GM23338 (cell line): Measurements from ENCODE around the gene CD6. TPM values are rescaled to one million over a fixed set of nuclear protein-coding genes. Genes with fewer than 3 reads are reported as not detected.

Experiments used
- ATAC-seq: fragments of 200-7000 bp; cut with Tn5 transposase; 3 replicates; pipeline ENCODE4 v1.9.1; 2020
- DNase-seq: peaks from one replicate; pipeline ENCODE4 v3.0.0-alpha.2; 2015; ENCODE audit warnings: low spot score
- H2AFZ ChIP-seq: fragments of 200-600 bp; sonication (generic); 2 replicates; pipeline ENCODE4 v1.8.0; 2016; ENCODE audit warnings: antibody characterized with exemption, mild to moderate bottlenecking, moderate library complexity
- H3F3A ChIP-seq: fragments of 200-600 bp; sonication (generic); replicated peaks from 2 replicates; pipeline ENCODE4 v1.8.0; 2017; ENCODE audit warnings: antibody characterized with exemption, mixed run types, low read depth
- H3K27ac ChIP-seq: fragments of 200-600 bp; sonication (generic); 2 replicates; pipeline ENCODE4 v1.6.1; 2016; ENCODE audit warnings: low read depth
- H3K27me3 ChIP-seq: fragments of 200-600 bp; sonication (generic); 2 replicates; pipeline ENCODE4 v1.8.0; 2016; ENCODE audit warnings: mild to moderate bottlenecking, mixed run types, moderate library complexity; ENCODE audit not compliant: insufficient read depth
- H3K36me3 ChIP-seq: fragments of 200-600 bp; sonication (generic); 2 replicates; pipeline ENCODE4 v1.8.0; 2016; ENCODE audit warnings: mild to moderate bottlenecking; ENCODE audit not compliant: insufficient read depth
- H3K4me1 ChIP-seq: fragments of 200-600 bp; sonication (generic); 2 replicates; pipeline ENCODE4 v1.8.0; 2016; ENCODE audit warnings: mild to moderate bottlenecking, moderate library complexity; ENCODE audit not compliant: insufficient read depth
- H3K4me2 ChIP-seq: fragments of 200-600 bp; sonication (generic); 2 replicates; pipeline ENCODE4 v1.7.1; 2017; ENCODE audit warnings: mixed run types
- H3K4me3 ChIP-seq: fragments of 200-600 bp; sonication (generic); 2 replicates; pipeline ENCODE4 v1.6.1; 2016; ENCODE audit warnings: mixed run types
- H3K79me2 ChIP-seq: fragments of 200-600 bp; sonication (generic); replicated peaks from 2 replicates; pipeline ENCODE4 v1.8.0; 2017; ENCODE audit warnings: mild to moderate bottlenecking; ENCODE audit not compliant: insufficient read depth
- H3K9me2 ChIP-seq: fragments of 200-600 bp; sonication (generic); 2 replicates; pipeline ENCODE4 v1.8.0; 2017; ENCODE audit not compliant: insufficient read depth
- H4K20me1 ChIP-seq: fragments of 200-600 bp; sonication (generic); replicated peaks from 2 replicates; pipeline ENCODE4 v1.8.0; 2017; ENCODE audit warnings: mild to moderate bottlenecking; ENCODE audit not compliant: insufficient read depth
- H3K27ac Mint-ChIP-seq: 2 replicates; pipeline ENCODE4 v1.8.0; 2020; ENCODE audit warnings: inconsistent platforms, mild to moderate bottlenecking, moderate library complexity, mixed read lengths
- H3K27me3 Mint-ChIP-seq: 3 replicates; pipeline ENCODE4 v1.8.0; 2022; ENCODE audit warnings: low read depth, mild to moderate bottlenecking, moderate library complexity, mixed read lengths, inconsistent platforms; ENCODE audit not compliant: insufficient read depth, poor library complexity
- H3K36me3 Mint-ChIP-seq: 3 replicates; pipeline ENCODE4 v1.8.0; 2021; ENCODE audit warnings: low read depth, mild to moderate bottlenecking, inconsistent platforms, moderate library complexity, mixed read lengths
- H3K4me1 Mint-ChIP-seq: 3 replicates; pipeline ENCODE4 v1.8.0; 2020; ENCODE audit warnings: mild to moderate bottlenecking, inconsistent platforms, mixed read lengths
- H3K4me3 Mint-ChIP-seq: 3 replicates; pipeline ENCODE4 v1.8.0; 2021; ENCODE audit warnings: moderate library complexity, mild to moderate bottlenecking, inconsistent platforms, mixed read lengths
- H3K9me3 Mint-ChIP-seq: 3 replicates; pipeline ENCODE4 v1.8.0; 2020; ENCODE audit warnings: moderate library complexity, mild to moderate bottlenecking, inconsistent platforms, mixed read lengths
- CREB1 ChIP-seq: fragments of 250-450 bp; sonication (Bioruptor Pico); IDR thresholded peaks from 2 replicates; pipeline ENCODE4 v1.5.0; 2020; ENCODE audit warnings: low read depth, mild to moderate bottlenecking, moderate library complexity
- CTCF ChIP-seq, 2 experiments: fragments of 200-600 bp in 1 of 2; sonication (generic) in 1 of 2; conservative IDR thresholded peaks; 2 replicates each; pipeline versions ENCODE4 v1.5.1 to v1.6.1; 2016 to 2017; ENCODE audit warnings: antibody characterized with exemption in 2 of 2, low read depth in 2 of 2, mild to moderate bottlenecking in 2 of 2, moderate library complexity in 1 of 2
- ETS1 ChIP-seq: IDR thresholded peaks from 2 replicates; pipeline ENCODE4 v1.6.1; 2016; ENCODE audit warnings: antibody characterized with exemption
- EZH2 ChIP-seq: fragments of 200-600 bp; sonication (generic); IDR thresholded peaks from one replicate; pipeline ENCODE4 v1.8.0; 2017; ENCODE audit warnings: antibody characterized with exemption, mild to moderate bottlenecking, low read depth; ENCODE audit not compliant: unreplicated experiment
- EZH2phosphoT487 ChIP-seq: fragments of 200-600 bp; sonication (generic); IDR thresholded peaks from one replicate; pipeline ENCODE4 v1.8.1; 2018; ENCODE audit warnings: antibody characterized with exemption; ENCODE audit not compliant: unreplicated experiment
- JUNB ChIP-seq: IDR thresholded peaks from one replicate; pipeline ENCODE4 v1.6.1; 2016; ENCODE audit warnings: antibody characterized with exemption; ENCODE audit not compliant: unreplicated experiment
- NANOG ChIP-seq: IDR thresholded peaks from 2 replicates; pipeline ENCODE4 v1.6.1; 2016; ENCODE audit warnings: antibody characterized with exemption, borderline replicate concordance
- POLR2AphosphoS5 ChIP-seq: IDR thresholded peaks from 2 replicates; pipeline ENCODE4 v1.6.1; 2016; ENCODE audit warnings: antibody characterized with exemption, low read depth
- REST ChIP-seq: IDR thresholded peaks from one replicate; pipeline ENCODE4 v1.6.1; 2018; ENCODE audit warnings: antibody characterized with exemption; ENCODE audit not compliant: unreplicated experiment
- STAT1 ChIP-seq: IDR thresholded peaks from one replicate; pipeline ENCODE4 v1.6.1; 2016; ENCODE audit warnings: antibody characterized with exemption; ENCODE audit not compliant: unreplicated experiment
- ZNF114 ChIP-seq: fragments of 250-450 bp; sonication (Bioruptor Pico); IDR thresholded peaks from 2 replicates; pipeline ENCODE4 v1.5.0; 2020; ENCODE audit warnings: mild to moderate bottlenecking, moderate library complexity
- ZNF331 ChIP-seq: fragments of 250-450 bp; sonication (Bioruptor Pico); IDR thresholded peaks from 2 replicates; pipeline ENCODE4 v1.5.0; 2020; ENCODE audit warnings: low read depth, mild to moderate bottlenecking, moderate library complexity
- ZNF462 ChIP-seq: fragments of 250-450 bp; sonication (Bioruptor Pico); IDR thresholded peaks from 2 replicates; pipeline ENCODE4 v1.5.0; 2020; ENCODE audit warnings: mild to moderate bottlenecking, moderate library complexity
- polyA plus RNA-seq: library from polyadenylated mRNA; unstranded; fragments of >200 nt; fragmentation: Nextera tagmentation; extraction: Ambion mirVana; gene quantifications from 2 replicates; pipeline ENCODE4 v1.2.1, GENCODE V29; 2016
- total RNA-seq: library from RNA; depleted of rRNA; stranded (reverse); fragments of >200 nt; shearing (Covaris generic); gene quantifications from 2 replicates; pipeline ENCODE4 v1.2.3, GENCODE V29; 2014

CD6 gene
- total and polyA plus RNA-seq, 2 experiments from 2014 or later, result 0.49 TPM; not detected in 1

- no peaks in the 10 kb centered on the region for H3K9me2 ChIP-seq
- Mint-ChIP-seq H3K4me1 (peaks cover 26% of the 10 kb centered on the region), H3K4me3 (peak overlapping the region; percentile 76), H3K9me3 (no peaks in the 10 kb centered on the region; the same call in 2 of the 3 replicates), H3K27ac (no peak overlapping the region), H3K27me3 (peaks cover 70% of the 10 kb centered on the region), H3K36me3 (no peaks in the 10 kb centered on the region)
- no peaks in the 10 kb centered on the region for H3K36me3 ChIP-seq
- peak; percentile 34 for ATAC-seq
- H3K79me2 ChIP-seq, result no peaks in the 10 kb centered on the region
- H2AFZ ChIP-seq, result peak overlapping the region; percentile 97
- no peaks in the 10 kb centered on the region; the same call in 1 of the 2 replicates for H4K20me1 ChIP-seq
- peaks cover 4% of the 10 kb centered on the region; the same call in 1 of the 2 replicates for H3K4me1 ChIP-seq
- TF ChIP-seq ZNF114 (CRISPR knock-in tag) (no peak), ZNF462 (CRISPR knock-in tag) (no peak), REST (no peak), CTCF (conservative IDR thresholded peaks at IDR 0.05; ENCODE audit: low read depth in 2 of 2) (no peak), NANOG (no peak), ZNF331 (CRISPR knock-in tag) (no peak), CREB1 (CRISPR knock-in tag) (no peak), ETS1 (no peak), POLR2AphosphoS5 (no peak), JUNB (no peak), STAT1 (no peak), EZH2 (no peak), EZH2phosphoT487 (no peak)
- peaks cover 80% of the 10 kb centered on the region for H3K27me3 ChIP-seq
- peak overlapping the region; percentile 89 for H3K4me2 ChIP-seq
- peak; percentile 70 for DNase-seq
- no peaks in the 10 kb centered on the region for H3F3A ChIP-seq
- peak overlapping the region; percentile 59 for H3K4me3 ChIP-seq
- H3K27ac ChIP-seq, result no peak overlapping the region
These were observed 36.0 kb downstream of the CD6 start for GRCh38 chr11:61007383-61007955.
